CD8-positive, alpha-beta memory T cell (primary cell): ENCODE measurements around the gene ISCU. TPM values are rescaled to one million over a fixed set of nuclear protein-coding genes. Genes with fewer than 3 reads are reported as not detected.

Source experiments
- CTCF ChIA-PET: fragments of 350-600 bp; sonication (Branson Sonifier 250); formaldehyde crosslinking; loops from one replicate; lab custom pipeline; 2021; ENCODE audit warnings: antibody characterized with exemption; lab: Charles Lee
- POLR2A ChIA-PET: fragments of 350-600 bp; sonication (Branson Sonifier 250); formaldehyde crosslinking; loops from one replicate; lab custom pipeline; 2021; ENCODE audit warnings: antibody characterized with exemption; lab: Charles Lee
- DNase-seq, 5 donors: peaks; one replicate each; pipeline versions ENCODE4 v3.0.0 to v3.0.0-alpha.2; 2020 to 2022; ENCODE audit warnings: mixed read lengths in 1 of 5
- H3K27ac ChIP-seq: one replicate; pipeline ENCODE4 v1.7.0; 2013; ENCODE audit warnings: low read depth, mild to moderate bottlenecking, low read length, moderate library complexity
- H3K27me3 ChIP-seq: 2 replicates; pipeline ENCODE4 v1.7.0; 2013; ENCODE audit warnings: low read length, mild to moderate bottlenecking; ENCODE audit not compliant: insufficient read depth, poor library complexity, severe bottlenecking
- H3K36me3 ChIP-seq: 2 replicates; pipeline ENCODE4 v1.7.0; 2013; ENCODE audit warnings: mild to moderate bottlenecking, low read length, moderate library complexity; ENCODE audit not compliant: insufficient read depth
- H3K4me1 ChIP-seq: 2 replicates; pipeline ENCODE4 v1.7.0; 2013; ENCODE audit warnings: mild to moderate bottlenecking, low read length, moderate library complexity; ENCODE audit not compliant: insufficient read depth
- H3K4me3 ChIP-seq: 2 replicates; pipeline ENCODE4 v1.7.0; 2013; ENCODE audit warnings: mild to moderate bottlenecking, low read length
- H3K9me3 ChIP-seq: 2 replicates; pipeline ENCODE4 v1.7.0; 2013; ENCODE audit warnings: mild to moderate bottlenecking, low read length
- H3K27ac Mint-ChIP-seq, 8 donors: one replicate each; pipeline ENCODE4 v1.8.0; 2020 to 2021; ENCODE audit warnings: mixed read lengths in 8 of 8, mild to moderate bottlenecking in 6 of 8, inconsistent platforms in 3 of 8, moderate library complexity in 3 of 8
- H3K27me3 Mint-ChIP-seq, 2 donors: one replicate each; pipeline ENCODE4 v1.8.0; 2020 to 2021; ENCODE audit warnings: mixed read lengths in 2 of 2, mild to moderate bottlenecking in 1 of 2, moderate library complexity in 1 of 2
- H3K36me3 Mint-ChIP-seq, 3 donors: one replicate each; pipeline ENCODE4 v1.8.0; 2020 to 2021; ENCODE audit warnings: mixed read lengths in 3 of 3, inconsistent platforms in 1 of 3, mild to moderate bottlenecking in 1 of 3
- H3K4me1 Mint-ChIP-seq, 3 donors: one replicate each; pipeline ENCODE4 v1.8.0; 2020 to 2021; ENCODE audit warnings: mixed read lengths in 3 of 3, inconsistent platforms in 1 of 3, mild to moderate bottlenecking in 1 of 3
- H3K4me3 Mint-ChIP-seq, 7 donors: one replicate each; pipeline ENCODE4 v1.8.0; 2020 to 2021; ENCODE audit warnings: mixed read lengths in 7 of 7, mild to moderate bottlenecking in 6 of 7, moderate library complexity in 4 of 7, inconsistent platforms in 2 of 7
- H3K9me3 Mint-ChIP-seq, 5 donors: one replicate each; pipeline ENCODE4 v1.8.0; 2020 to 2022; ENCODE audit warnings: mixed read lengths in 5 of 5, mild to moderate bottlenecking in 3 of 5, moderate library complexity in 2 of 5, inconsistent platforms in 1 of 5
- polyA plus RNA-seq: library from polyadenylated mRNA; unstranded; fragments of 300-500 nt; fragmentation: Illumina TruSeq; gene quantifications from one replicate; pipeline ENCODE4 v1.2.3, GENCODE V29; 2021
- total RNA-seq, 2 experiments: library from RNA; stranded (reverse); gene quantifications; one replicate each; pipeline ENCODE4 v1.2.3, GENCODE V29; 2021

Gene ISCU
- total and polyA plus RNA-seq, 3 experiments from 2014 or later, result 113 to 302 (median 116) TPM

GRCh38 chr12:108530161-108530560 is 32.2 kb upstream of the ISCU start:
- H3K9me3 ChIP-seq, result no peaks in the 10 kb centered on the region
- H3K27ac Mint-ChIP-seq, result peak overlapping the region in 2 of 8 donors; percentile 56 to 86
- peaks cover 4 to 11% (median 7%) of the 10 kb centered on the region in 3 donors for H3K4me1 Mint-ChIP-seq
- H3K4me1 ChIP-seq, result no peaks in the 10 kb centered on the region
- H3K36me3 ChIP-seq, result peaks cover 74% of the 10 kb centered on the region
- H3K36me3 Mint-ChIP-seq, result peaks cover 2 to 96% (median 34%) of the 10 kb centered on the region in 3 donors
- ChIA-PET CTCF (interaction anchor here (0.6 to 1.0 kb wide), 2 partner anchors 11 to 29 kb away, joined by 3 read pairs; no protein-coding TSS in a partner anchor), POLR2A (no interaction called here)
- no peaks in the 10 kb centered on the region for H3K9me3 Mint-ChIP-seq
- H3K27ac ChIP-seq, result no peak overlapping the region
- no peak for DNase-seq
- no peak overlapping the region for H3K4me3 Mint-ChIP-seq
- peaks cover 0 to 2% of the 10 kb centered on the region in 2 donors for H3K27me3 Mint-ChIP-seq
- H3K27me3 ChIP-seq, result no peaks in the 10 kb centered on the region
- no peak overlapping the region for H3K4me3 ChIP-seq

- H3K27me3 ChIP-seq, result no peaks in the 10 kb centered on the region
- ChIA-PET POLR2A (interaction anchor here (0.8 kb wide), 1 partner anchor 17 kb away, joined by 4 read pairs; no protein-coding TSS in a partner anchor), CTCF (interaction anchor here (0.9 to 1.4 kb wide), 2 partner anchors 9 to 13 kb away, joined by 3 read pairs; no protein-coding TSS in a partner anchor)
- Mint-ChIP-seq H3K36me3 (peaks cover 5 to 96% (median 33%) of the 10 kb centered on the region in 3 donors), H3K4me3 (no peak overlapping the region), H3K4me1 (peaks cover 3 to 8% (median 3%) of the 10 kb centered on the region in 3 donors), H3K27me3 (peaks cover 0 to 2% of the 10 kb centered on the region in 2 donors), H3K27ac (peak overlapping the region in 2 of 8 donors; percentile 17 to 71), H3K9me3 (no peaks in the 10 kb centered on the region)
- no peak for DNase-seq
- no peak overlapping the region for H3K4me3 ChIP-seq
- no peak overlapping the region for H3K27ac ChIP-seq
- H3K4me1 ChIP-seq, result no peaks in the 10 kb centered on the region
- H3K36me3 ChIP-seq, result peaks cover 73% of the 10 kb centered on the region
- H3K9me3 ChIP-seq, result no peaks in the 10 kb centered on the region
Measured at GRCh38 chr12:108531929-108532848, 30.2 kb upstream of the ISCU start.

- H3K27me3 Mint-ChIP-seq, result no peaks in the 10 kb centered on the region
- Histone ChIP-seq H3K4me1 (no peaks in the 10 kb centered on the region), H3K9me3 (no peaks in the 10 kb centered on the region), H3K36me3 (peaks cover 67% of the 10 kb centered on the region), H3K4me3 (no peak overlapping the region), H3K27ac (no peak overlapping the region), H3K27me3 (no peaks in the 10 kb centered on the region)
- H3K4me1 Mint-ChIP-seq, result peaks cover 21 to 26% (median 23%) of the 10 kb centered on the region in 3 donors
- H3K4me3 Mint-ChIP-seq, result no peak overlapping the region
- H3K9me3 Mint-ChIP-seq, result no peaks in the 10 kb centered on the region
- DNase-seq, result no peak
- H3K36me3 Mint-ChIP-seq, result peaks cover 10 to 87% (median 24%) of the 10 kb centered on the region in 3 donors
- H3K27ac Mint-ChIP-seq, result peak overlapping the region in 1 of 8 donors; percentile 68
- POLR2A ChIA-PET, result no interaction called here
- CTCF ChIA-PET, result interaction anchor here (1.3 to 1.8 kb wide), 2 partner anchors 11 to 26 kb away, joined by 3 to 5 read pairs; no protein-coding TSS in a partner anchor
Measured at GRCh38 chr12:108538146-108538545, 24.2 kb upstream of the ISCU start.

GRCh38 chr12:108538616-108539195 is 23.7 kb upstream of the ISCU start:
- Histone ChIP-seq H3K36me3 (peaks cover 72% of the 10 kb centered on the region), H3K27ac (no peak overlapping the region), H3K4me3 (no peak overlapping the region), H3K27me3 (no peaks in the 10 kb centered on the region), H3K4me1 (no peaks in the 10 kb centered on the region), H3K9me3 (no peaks in the 10 kb centered on the region)
- Mint-ChIP-seq H3K9me3 (no peaks in the 10 kb centered on the region), H3K36me3 (peaks cover 12 to 87% (median 24%) of the 10 kb centered on the region in 3 donors), H3K4me3 (no peak overlapping the region), H3K27ac (no peak overlapping the region), H3K4me1 (peaks cover 22 to 29% (median 27%) of the 10 kb centered on the region in 3 donors), H3K27me3 (no peaks in the 10 kb centered on the region)
- POLR2A ChIA-PET, result no interaction called here
- CTCF ChIA-PET, result interaction anchor here (1.3 kb wide), 1 partner anchor 12 kb away, joined by 3 read pairs; no protein-coding TSS in a partner anchor
- DNase-seq, result no peak

- H3K9me3 Mint-ChIP-seq, result no peaks in the 10 kb centered on the region
- no peak overlapping the region for H3K27ac ChIP-seq
- H3K4me3 ChIP-seq, result no peak overlapping the region
- ChIA-PET POLR2A (no interaction called here), CTCF (no interaction called here)
- no peak for DNase-seq
- no peaks in the 10 kb centered on the region for H3K9me3 ChIP-seq
- H3K27me3 Mint-ChIP-seq, result no peaks in the 10 kb centered on the region
- peaks cover 29 to 38% (median 36%) of the 10 kb centered on the region in 3 donors for H3K4me1 Mint-ChIP-seq
- peaks cover 69% of the 10 kb centered on the region for H3K36me3 ChIP-seq
- no peaks in the 10 kb centered on the region for H3K4me1 ChIP-seq
- no peak overlapping the region for H3K4me3 Mint-ChIP-seq
- H3K27me3 ChIP-seq, result no peaks in the 10 kb centered on the region
- H3K36me3 Mint-ChIP-seq, result peaks cover 10 to 85% (median 13%) of the 10 kb centered on the region in 3 donors
- H3K27ac Mint-ChIP-seq, result peak overlapping the region in 2 of 8 donors; percentile 18 to 38
Measured at GRCh38 chr12:108542320-108542719, 20.1 kb upstream of the ISCU start.

GRCh38 chr12:108543652-108544051 is 18.7 kb upstream of the ISCU start:
- Mint-ChIP-seq H3K27me3 (peaks cover 0 to 2% of the 10 kb centered on the region in 2 donors), H3K36me3 (peaks cover 14 to 83% (median 15%) of the 10 kb centered on the region in 3 donors), H3K27ac (peak overlapping the region in 1 of 8 donors; percentile 56), H3K9me3 (no peaks in the 10 kb centered on the region), H3K4me3 (no peak overlapping the region), H3K4me1 (peaks cover 31 to 42% (median 33%) of the 10 kb centered on the region in 3 donors)
- H3K36me3 ChIP-seq, result peaks cover 68% of the 10 kb centered on the region
- H3K9me3 ChIP-seq, result no peaks in the 10 kb centered on the region
- H3K27ac ChIP-seq, result no peak overlapping the region
- DNase-seq, result no peak
- H3K4me1 ChIP-seq, result no peaks in the 10 kb centered on the region
- CTCF ChIA-PET, result no interaction called here
- no peaks in the 10 kb centered on the region for H3K27me3 ChIP-seq
- no peak overlapping the region for H3K4me3 ChIP-seq
- POLR2A ChIA-PET, result no interaction called here

- H3K27ac Mint-ChIP-seq, result peak overlapping the region in 2 of 8 donors; percentile 7 to 15
Measured at GRCh38 chr12:108547686-108548085, 14.7 kb upstream of the ISCU start.

More at GRCh38 chr12:108547686-108548085, 14.7 kb upstream of the ISCU start:
- ChIA-PET CTCF (no interaction called here), POLR2A (no interaction called here)
- no peaks in the 10 kb centered on the region for H3K27me3 ChIP-seq
- Mint-ChIP-seq H3K4me3 (no peak overlapping the region), H3K9me3 (no peaks in the 10 kb centered on the region), H3K4me1 (peaks cover 41 to 56% (median 47%) of the 10 kb centered on the region in 3 donors), H3K36me3 (peaks cover 14 to 67% (median 15%) of the 10 kb centered on the region in 3 donors), H3K27me3 (peaks cover 0 to 2% of the 10 kb centered on the region in 2 donors)
- no peak overlapping the region for H3K27ac ChIP-seq
- peaks cover 18% of the 10 kb centered on the region for H3K4me1 ChIP-seq
- no peak for DNase-seq
- no peak overlapping the region for H3K4me3 ChIP-seq
- H3K36me3 ChIP-seq, result peaks cover 57% of the 10 kb centered on the region
- no peaks in the 10 kb centered on the region for H3K9me3 ChIP-seq
